GM06990 (cell line): ENCODE measurements around the gene MYT1.

Experiments used
- DNase-seq: peaks from one replicate; pipeline ENCODE4 v3.0.0-alpha.2; 2011; ENCODE audit not compliant: insufficient read length; ENCODE audit errors: extremely low read depth
- H3K27me3 ChIP-seq: replicated peaks from 2 replicates; pipeline ENCODE4 v1.6.0; 2011; ENCODE audit warnings: low read length; ENCODE audit not compliant: control insufficient read depth, insufficient read depth
- H3K36me3 ChIP-seq: 2 replicates; pipeline ENCODE4 v1.5.1; 2011; ENCODE audit warnings: low read length; ENCODE audit not compliant: control insufficient read depth, insufficient read depth
- H3K4me3 ChIP-seq: replicated peaks from 2 replicates; pipeline ENCODE4 v1.5.1; 2011; ENCODE audit warnings: low read depth, mild to moderate bottlenecking, control low read depth, low read length
- TF ChIP-seq, protein P1 (sequence below): IDR thresholded peaks from 2 replicates; pipeline ENCODE4 v1.5.1; 2011; ENCODE audit warnings: low read length, control low read depth, mild to moderate bottlenecking, inconsistent platforms; ENCODE audit not compliant: insufficient read depth, poor library complexity, severe bottlenecking

Gene MYT1

DNA sequence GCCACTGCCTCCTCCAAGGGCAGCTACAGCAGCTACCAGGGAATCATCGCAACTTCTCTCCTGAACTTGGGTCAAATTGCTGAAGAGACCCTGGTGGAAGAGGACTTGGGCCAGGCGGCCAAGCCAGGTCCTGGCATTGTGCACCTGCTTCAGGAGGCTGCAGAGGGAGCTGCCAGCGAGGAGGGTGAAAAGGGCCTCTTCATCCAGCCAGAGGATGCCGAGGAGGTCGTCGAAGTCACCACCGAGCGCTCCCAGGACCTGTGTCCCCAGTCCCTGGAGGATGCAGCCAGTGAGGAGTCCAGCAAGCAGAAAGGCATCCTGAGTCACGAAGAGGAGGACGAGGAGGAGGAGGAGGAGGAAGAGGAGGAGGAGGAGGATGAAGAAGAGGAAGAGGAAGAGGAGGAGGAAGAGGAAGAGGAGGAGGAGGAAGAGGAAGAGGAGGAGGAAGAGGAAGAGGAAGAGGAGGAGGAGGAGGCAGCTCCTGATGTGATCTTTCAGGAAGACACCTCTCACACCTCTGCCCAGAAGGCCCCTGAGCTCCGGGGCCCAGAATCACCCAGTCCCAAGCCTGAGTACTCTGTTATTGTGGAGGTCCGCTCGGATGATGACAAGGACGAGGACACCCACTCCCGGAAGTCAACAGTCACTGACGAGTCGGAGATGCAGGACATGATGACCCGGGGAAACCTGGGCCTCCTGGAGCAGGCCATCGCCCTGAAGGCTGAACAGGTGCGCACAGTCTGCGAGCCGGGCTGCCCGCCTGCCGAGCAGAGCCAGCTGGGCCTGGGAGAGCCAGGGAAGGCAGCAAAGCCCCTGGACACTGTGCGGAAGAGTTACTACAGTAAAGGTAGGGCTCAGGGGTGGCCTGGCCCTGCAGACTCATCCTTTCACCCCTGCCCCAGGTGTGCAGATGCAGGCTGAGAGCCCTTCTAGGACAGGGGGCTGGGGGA is 43.7 kb downstream of the MYT1 start:
- no peaks in the 10 kb centered on the region for H3K36me3 ChIP-seq
- TF ChIP-seq, protein P1, sequence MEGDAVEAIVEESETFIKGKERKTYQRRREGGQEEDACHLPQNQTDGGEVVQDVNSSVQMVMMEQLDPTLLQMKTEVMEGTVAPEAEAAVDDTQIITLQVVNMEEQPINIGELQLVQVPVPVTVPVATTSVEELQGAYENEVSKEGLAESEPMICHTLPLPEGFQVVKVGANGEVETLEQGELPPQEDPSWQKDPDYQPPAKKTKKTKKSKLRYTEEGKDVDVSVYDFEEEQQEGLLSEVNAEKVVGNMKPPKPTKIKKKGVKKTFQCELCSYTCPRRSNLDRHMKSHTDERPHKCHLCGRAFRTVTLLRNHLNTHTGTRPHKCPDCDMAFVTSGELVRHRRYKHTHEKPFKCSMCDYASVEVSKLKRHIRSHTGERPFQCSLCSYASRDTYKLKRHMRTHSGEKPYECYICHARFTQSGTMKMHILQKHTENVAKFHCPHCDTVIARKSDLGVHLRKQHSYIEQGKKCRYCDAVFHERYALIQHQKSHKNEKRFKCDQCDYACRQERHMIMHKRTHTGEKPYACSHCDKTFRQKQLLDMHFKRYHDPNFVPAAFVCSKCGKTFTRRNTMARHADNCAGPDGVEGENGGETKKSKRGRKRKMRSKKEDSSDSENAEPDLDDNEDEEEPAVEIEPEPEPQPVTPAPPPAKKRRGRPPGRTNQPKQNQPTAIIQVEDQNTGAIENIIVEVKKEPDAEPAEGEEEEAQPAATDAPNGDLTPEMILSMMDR: no peak
- DNase-seq: no peak
- H3K27me3 ChIP-seq: peaks cover 5% of the 10 kb centered on the region
- H3K4me3 ChIP-seq: no peak overlapping the region

DNA sequence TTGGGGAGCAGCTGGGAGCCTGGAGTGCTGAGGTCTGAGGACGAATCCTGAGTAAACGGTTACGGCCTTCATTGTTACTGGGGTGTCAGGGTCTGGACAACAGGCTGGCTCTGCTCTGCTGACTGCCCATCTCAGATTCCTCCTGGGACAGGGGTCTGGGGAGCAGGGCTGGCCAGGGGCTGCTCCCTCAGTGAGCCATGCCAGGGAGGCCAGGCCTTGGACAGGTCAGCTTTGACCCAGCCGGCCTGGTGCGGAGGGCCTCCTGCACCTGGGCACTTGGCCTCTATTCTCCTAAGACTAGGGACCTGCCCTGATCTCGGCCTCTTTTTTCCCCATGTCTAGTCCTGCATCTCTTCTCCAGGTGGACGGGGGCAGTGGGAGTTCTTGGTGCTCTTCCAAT is 44.9 kb downstream of the MYT1 start:
- Histone ChIP-seq H3K27me3 (peaks cover 5% of the 10 kb centered on the region), H3K36me3 (no peaks in the 10 kb centered on the region), H3K4me3 (no peak overlapping the region)
- DNase-seq: no peak
- TF ChIP-seq, protein P1: no peak

DNA sequence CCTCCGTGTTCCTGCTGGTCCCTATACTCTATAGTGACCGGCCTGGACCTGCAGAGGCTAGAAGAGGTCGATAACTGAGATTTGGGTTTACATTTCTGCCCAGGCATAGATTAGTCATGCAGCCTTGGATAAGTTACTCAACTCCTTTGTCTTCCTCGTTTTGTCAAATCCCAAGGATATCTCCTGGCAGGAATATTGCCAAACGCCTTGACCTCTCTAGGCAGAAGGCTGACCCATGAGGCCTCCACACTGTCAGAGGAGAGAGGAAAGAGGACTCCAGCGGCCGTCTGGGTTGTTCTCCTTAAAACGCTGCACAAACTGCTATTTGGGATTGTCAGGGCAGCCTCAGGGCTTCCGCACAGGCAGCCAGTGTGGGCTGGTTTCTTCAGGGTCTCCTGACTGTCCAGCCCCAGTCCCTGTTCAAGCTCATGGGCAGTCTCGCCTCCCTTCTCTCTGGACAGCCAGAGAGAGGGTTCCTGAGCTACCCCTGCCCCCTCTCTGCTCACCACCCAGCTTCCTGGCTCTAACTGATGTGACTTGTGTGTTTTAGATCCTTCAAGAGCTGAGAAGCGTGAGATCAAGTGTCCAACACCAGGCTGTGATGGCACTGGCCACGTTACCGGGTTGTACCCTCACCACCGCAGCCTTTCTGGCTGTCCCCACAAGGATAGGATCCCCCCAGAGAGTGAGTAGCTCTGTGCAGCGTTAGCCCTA is 46.6 kb downstream of the MYT1 start:
- Histone ChIP-seq H3K36me3 (no peaks in the 10 kb centered on the region), H3K27me3 (peaks cover 5% of the 10 kb centered on the region), H3K4me3 (no peak overlapping the region)
- TF ChIP-seq, protein P1: no peak
- DNase-seq: no peak

DNA sequence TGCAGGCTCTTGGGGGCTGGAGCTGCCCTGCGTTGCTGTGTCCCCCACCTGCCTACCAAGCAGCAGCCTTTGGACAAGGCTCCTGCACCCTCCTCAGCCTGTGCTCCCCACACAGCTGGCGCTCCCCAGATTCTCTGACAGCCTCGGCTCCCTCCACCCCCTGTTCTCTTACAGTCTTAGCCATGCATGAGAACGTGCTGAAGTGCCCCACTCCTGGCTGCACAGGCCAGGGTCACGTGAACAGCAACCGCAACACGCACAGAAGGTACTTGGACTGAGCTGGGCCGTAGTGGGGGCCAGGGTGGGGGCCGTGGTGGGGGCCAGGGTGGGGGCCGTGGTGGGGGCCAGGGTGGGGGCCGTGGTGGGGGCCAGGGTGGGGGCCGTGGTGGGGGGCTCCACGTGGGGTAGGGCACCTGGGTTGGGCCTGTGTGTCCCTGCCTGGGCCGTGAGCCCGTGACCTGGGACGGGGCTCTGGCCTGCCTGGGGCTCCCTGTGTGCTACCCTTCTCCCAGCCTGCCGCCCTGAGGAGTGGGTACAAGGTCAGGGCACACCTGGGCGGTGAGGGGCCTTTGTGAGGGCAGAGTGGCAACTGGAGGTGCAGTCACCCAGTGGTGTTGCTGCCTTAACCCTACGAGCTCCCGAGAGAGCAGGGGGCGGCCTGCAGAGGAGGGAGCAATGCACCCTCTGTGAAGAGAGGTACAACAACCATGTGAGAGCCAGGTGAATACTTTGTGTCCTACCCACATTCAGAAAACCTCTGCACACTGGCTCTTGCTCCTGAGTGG is 47.8 kb downstream of the MYT1 start:
- no peak for DNase-seq
- H3K36me3 ChIP-seq: no peaks in the 10 kb centered on the region
- H3K27me3 ChIP-seq: peaks cover 5% of the 10 kb centered on the region
- no peak overlapping the region for H3K4me3 ChIP-seq
- TF ChIP-seq, protein P1: no peak

GRCh38 chr20:64212755-64213154 is 48.5 kb downstream of the MYT1 start:
- TF ChIP-seq, protein P1: no peak
- DNase-seq: no peak
- Histone ChIP-seq H3K36me3 (no peaks in the 10 kb centered on the region), H3K4me3 (no peak overlapping the region), H3K27me3 (peaks cover 5% of the 10 kb centered on the region)
